GM04503 (cell line): Measurements from ENCODE around the gene IL12A.

ENCODE experiments used
- DNase-seq: peaks from one replicate; pipeline ENCODE4 v3.0.0-alpha.2; 2012; ENCODE audit warnings: low read depth

Gene IL12A

GRCh38 chr3:160027541-160028195, 39.0 kb downstream of the IL12A start:
- peak; percentile 31 for DNase-seq

DNA sequence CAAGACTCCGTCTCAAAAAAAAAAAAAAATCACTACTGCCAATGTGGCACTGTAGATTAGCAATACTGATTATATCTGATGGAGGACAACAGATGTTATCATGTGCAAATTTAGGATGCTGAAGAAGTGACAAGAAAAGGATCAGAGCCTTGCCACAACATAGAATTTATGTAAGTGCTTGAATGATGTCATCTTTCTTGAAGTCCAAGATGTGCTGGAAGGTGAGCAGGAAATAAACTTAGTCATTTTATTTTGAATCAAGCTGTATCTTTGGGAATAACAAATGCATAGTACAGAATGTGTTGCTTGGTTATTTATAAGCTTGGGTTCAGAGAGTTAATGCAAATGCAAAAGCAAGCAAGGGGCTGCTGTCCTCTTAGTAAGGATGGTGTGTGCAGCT, 47.1 kb downstream of the IL12A start:
- no peak for DNase-seq

GRCh38 chr3:160038862-160039562, 50.4 kb downstream of the IL12A start:
- DNase-seq = no peak

- DNase-seq = no peak
Measured at GRCh38 chr3:160040181-160040580, 51.5 kb downstream of the IL12A start.

DNA sequence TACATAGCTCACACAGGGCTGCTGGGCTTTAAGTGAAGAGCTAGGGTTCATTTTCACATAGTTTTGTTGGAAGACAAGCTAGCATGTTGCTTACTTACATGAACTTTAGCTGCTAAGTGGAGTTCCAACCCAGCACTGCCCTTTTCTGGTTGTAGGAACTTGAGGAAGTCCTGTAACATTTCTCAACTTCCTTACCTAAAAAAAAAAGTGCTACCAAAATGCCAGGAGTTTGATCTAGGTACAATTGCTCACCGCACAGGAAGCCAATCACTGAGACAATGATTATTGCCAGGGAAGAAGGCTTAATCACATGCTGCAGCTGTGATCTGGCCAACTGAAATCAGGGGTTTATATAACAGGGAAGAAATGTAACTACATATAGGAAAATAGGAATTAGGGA, 52.8 kb downstream of the IL12A start:
- no peak for DNase-seq

GRCh38 chr3:160044121-160044520, 55.5 kb downstream of the IL12A start:
- no peak for DNase-seq
